ENCODE measurements around the gene EVI5L. TPM values are rescaled to one million over a fixed set of nuclear protein-coding genes. Genes with fewer than 3 reads are reported as not detected.

EVI5L gene
- total and polyA plus RNA-seq, 2 of the 13 experiments (the other 11 are each of a cell fraction or from before 2014, with no cell fraction given) = 1.7 to 2.4 TPM

DNA sequence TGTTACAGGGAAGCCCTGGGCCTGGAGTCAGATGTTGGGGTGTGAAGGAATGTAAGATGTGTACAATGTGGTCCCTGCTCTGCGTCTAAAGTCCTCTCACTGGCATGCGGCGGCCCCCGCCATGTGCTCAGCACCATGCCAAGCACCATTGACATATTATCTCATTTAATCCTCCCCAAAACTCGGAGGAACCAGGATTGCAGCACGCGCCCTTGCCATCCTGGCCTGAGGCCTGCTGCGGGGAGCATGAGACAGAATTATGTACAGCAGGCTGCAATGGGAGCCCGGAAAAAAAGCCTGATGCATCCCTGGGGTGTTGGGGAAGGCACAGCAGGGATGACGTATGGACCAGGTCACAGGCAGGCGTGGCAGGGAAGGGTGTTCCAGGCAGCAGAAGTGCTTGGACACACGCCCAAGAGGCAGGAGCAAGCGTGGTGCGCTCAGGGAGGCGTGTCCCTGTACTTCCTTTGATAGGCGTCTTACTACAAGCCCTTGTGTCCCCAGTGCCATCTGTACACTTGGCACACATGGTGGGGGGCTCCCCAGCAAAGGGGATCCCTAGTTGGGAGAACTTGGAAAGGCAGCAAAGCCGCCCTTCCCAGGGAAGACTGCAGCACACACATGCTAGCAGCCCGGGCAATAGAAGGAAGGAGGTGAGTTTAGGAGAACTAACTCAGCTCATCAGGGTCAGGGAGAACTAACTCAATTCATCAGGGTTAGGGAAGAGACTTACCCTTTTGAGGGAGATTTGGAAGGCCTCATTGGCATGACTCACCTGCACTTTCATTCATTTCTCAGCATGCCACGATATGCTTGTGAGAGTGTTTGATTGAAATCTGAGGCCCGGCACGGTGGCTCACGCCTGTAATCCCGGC lies 3.4 kb downstream of the EVI5L start (continued):
- TF ChIP-seq, protein P1, sequence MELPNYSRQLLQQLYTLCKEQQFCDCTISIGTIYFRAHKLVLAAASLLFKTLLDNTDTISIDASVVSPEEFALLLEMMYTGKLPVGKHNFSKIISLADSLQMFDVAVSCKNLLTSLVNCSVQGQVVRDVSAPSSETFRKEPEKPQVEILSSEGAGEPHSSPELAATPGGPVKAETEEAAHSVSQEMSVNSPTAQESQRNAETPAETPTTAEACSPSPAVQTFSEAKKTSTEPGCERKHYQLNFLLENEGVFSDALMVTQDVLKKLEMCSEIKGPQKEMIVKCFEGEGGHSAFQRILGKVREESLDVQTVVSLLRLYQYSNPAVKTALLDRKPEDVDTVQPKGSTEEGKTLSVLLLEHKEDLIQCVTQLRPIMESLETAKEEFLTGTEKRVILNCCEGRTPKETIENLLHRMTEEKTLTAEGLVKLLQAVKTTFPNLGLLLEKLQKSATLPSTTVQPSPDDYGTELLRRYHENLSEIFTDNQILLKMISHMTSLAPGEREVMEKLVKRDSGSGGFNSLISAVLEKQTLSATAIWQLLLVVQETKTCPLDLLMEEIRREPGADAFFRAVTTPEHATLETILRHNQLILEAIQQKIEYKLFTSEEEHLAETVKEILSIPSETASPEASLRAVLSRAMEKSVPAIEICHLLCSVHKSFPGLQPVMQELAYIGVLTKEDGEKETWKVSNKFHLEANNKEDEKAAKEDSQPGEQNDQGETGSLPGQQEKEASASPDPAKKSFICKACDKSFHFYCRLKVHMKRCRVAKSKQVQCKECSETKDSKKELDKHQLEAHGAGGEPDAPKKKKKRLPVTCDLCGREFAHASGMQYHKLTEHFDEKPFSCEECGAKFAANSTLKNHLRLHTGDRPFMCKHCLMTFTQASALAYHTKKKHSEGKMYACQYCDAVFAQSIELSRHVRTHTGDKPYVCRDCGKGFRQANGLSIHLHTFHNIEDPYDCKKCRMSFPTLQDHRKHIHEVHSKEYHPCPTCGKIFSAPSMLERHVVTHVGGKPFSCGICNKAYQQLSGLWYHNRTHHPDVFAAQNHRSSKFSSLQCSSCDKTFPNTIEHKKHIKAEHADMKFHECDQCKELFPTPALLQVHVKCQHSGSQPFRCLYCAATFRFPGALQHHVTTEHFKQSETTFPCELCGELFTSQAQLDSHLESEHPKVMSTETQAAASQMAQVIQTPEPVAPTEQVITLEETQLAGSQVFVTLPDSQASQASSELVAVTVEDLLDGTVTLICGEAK (IDR thresholded peaks at IDR 0.05) = no peak
- TF ChIP-seq, protein P1 (CRISPR knock-in tag; IDR thresholded peaks at IDR 0.05) = 0 out of 2 replicates have a peak, but pooled peaks have one; percentile 57
- no peak for TF ChIP-seq ZNF143 (CRISPR knock-in tag; IDR thresholded peaks at IDR 0.05)
- TF ChIP-seq, protein P2, sequence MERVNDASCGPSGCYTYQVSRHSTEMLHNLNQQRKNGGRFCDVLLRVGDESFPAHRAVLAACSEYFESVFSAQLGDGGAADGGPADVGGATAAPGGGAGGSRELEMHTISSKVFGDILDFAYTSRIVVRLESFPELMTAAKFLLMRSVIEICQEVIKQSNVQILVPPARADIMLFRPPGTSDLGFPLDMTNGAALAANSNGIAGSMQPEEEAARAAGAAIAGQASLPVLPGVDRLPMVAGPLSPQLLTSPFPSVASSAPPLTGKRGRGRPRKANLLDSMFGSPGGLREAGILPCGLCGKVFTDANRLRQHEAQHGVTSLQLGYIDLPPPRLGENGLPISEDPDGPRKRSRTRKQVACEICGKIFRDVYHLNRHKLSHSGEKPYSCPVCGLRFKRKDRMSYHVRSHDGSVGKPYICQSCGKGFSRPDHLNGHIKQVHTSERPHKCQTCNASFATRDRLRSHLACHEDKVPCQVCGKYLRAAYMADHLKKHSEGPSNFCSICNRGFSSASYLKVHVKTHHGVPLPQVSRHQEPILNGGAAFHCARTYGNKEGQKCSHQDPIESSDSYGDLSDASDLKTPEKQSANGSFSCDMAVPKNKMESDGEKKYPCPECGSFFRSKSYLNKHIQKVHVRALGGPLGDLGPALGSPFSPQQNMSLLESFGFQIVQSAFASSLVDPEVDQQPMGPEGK (CRISPR knock-in tag; IDR thresholded peaks at IDR 0.05) = peak; percentile 42
- peak; percentile 84 for TF ChIP-seq HNF4A (CRISPR knock-in tag; IDR thresholded peaks at IDR 0.05)
- TF ChIP-seq MED8 (CRISPR knock-in tag; IDR thresholded peaks at IDR 0.05; ENCODE audit: insufficient replicate concordance) = no peak
- TF ChIP-seq ZNF768 (CRISPR knock-in tag; IDR thresholded peaks at IDR 0.05) = no peak
- TF ChIP-seq ZNF101 (CRISPR knock-in tag; IDR thresholded peaks at IDR 0.05; ENCODE audit: borderline replicate concordance, low read depth) = 0 out of 2 replicates have a peak, but pooled peaks have one; percentile 49
- no peak for TF ChIP-seq ZFP36L1 (CRISPR knock-in tag; IDR thresholded peaks at IDR 0.05)
- no peak for TF ChIP-seq SNAI1 (CRISPR knock-in tag; IDR thresholded peaks at IDR 0.05; ENCODE audit: borderline replicate concordance)
- peak; percentile 57; the same call in 1 of the 2 replicates for TF ChIP-seq ARNTL (CRISPR knock-in tag; IDR thresholded peaks at IDR 0.05)
- TF ChIP-seq RXRA (CRISPR knock-in tag; IDR thresholded peaks at IDR 0.05) = no peak
- no peak for TF ChIP-seq HOXA5 (CRISPR knock-in tag; IDR thresholded peaks at IDR 0.05)
- TF ChIP-seq, protein P3, sequence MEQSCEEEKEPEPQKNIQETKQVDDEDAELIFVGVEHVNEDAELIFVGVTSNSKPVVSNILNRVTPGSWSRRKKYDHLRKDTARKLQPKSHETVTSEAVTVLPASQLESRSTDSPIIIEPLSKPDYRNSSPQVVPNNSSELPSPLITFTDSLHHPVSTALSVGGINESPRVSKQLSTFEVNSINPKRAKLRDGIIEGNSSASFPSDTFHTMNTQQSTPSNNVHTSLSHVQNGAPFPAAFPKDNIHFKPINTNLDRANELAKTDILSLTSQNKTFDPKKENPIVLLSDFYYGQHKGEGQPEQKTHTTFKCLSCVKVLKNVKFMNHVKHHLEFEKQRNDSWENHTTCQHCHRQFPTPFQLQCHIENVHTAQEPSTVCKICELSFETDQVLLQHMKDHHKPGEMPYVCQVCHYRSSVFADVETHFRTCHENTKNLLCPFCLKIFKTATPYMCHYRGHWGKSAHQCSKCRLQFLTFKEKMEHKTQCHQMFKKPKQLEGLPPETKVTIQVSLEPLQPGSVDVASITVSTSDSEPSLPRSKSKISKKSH (CRISPR knock-in tag; IDR thresholded peaks at IDR 0.05; ENCODE audit: borderline replicate concordance) = peak; percentile 69; the same call in 1 of the 2 replicates
- no peak for TF ChIP-seq GABPB1 (CRISPR knock-in tag; IDR thresholded peaks at IDR 0.05)
